Measurements from ENCODE around the gene KAT6B. TPM values are rescaled to one million over a fixed set of nuclear protein-coding genes. Genes with fewer than 3 reads are reported as not detected.
"Not testable (repeated sequence)": the region's sequence is repeated elsewhere in the genome, so short reads cannot be mapped to it uniquely, and the experiment has no call there.

Gene KAT6B
- total and polyA plus RNA-seq, 2 donors (not counting 1 experiment from before 2014, with no cell fraction given): 3.9 to 37.8 TPM

- Histone ChIP-seq H3K27ac (ENCODE audit: insufficient read depth, low read length) (no peak overlapping the region), H3K27me3 (ENCODE audit: control insufficient read depth, insufficient read depth, low read length) (no peaks in the 10 kb centered on the region), H3K4me3 (replicated peaks in 1 of 4; ENCODE audit: control extremely low read depth in 1 of 4, insufficient read depth in 1 of 4, low read depth in 3 of 4, low read length in 4 of 4) (no peak overlapping the region), H4K20me1 (ENCODE audit: control insufficient read depth, extremely low read depth, insufficient read depth, low read length) (no peaks in the 10 kb centered on the region), H3K9me3 (ENCODE audit: control insufficient read depth, insufficient read depth, low read depth, low read length) (no peaks in the 10 kb centered on the region), H3K36me3 (ENCODE audit: control insufficient read depth, insufficient read depth, low read length) (no peaks in the 10 kb centered on the region), H3K4me1 (ENCODE audit: control insufficient read depth, extremely low read depth, insufficient read depth, low read length) (no peaks in the 10 kb centered on the region), H2AFZ (ENCODE audit: low read length) (no peak overlapping the region), H3K9ac (ENCODE audit: insufficient read depth, low read length) (no peak overlapping the region), H3K79me2 (ENCODE audit: control insufficient read depth, insufficient read depth, low read length) (no peaks in the 10 kb centered on the region), H3K4me2 (ENCODE audit: extremely low read depth, insufficient read depth, low read length) (no peak overlapping the region)
- no peak for DNase-seq (ENCODE audit: low read depth in 2 of 2)
- TF ChIP-seq EZH2 (IDR thresholded peaks at IDR 0.05; ENCODE audit: low read length, missing control alignments) (no peak), CTCF (conservative IDR thresholded peaks at IDR 0.05 in 1 of 2, IDR thresholded peaks at IDR 0.05 in 1 of 2; ENCODE audit: low read depth in 1 of 2, low read length in 2 of 2) (no peak)
Observed at GRCh38 chr10:75049316-75050148, 223.1 kb downstream of the KAT6B start.

GRCh38 chr10:75050149-75050919, 223.9 kb downstream of the KAT6B start:
- Histone ChIP-seq H3K79me2 (ENCODE audit: control insufficient read depth, insufficient read depth, low read length) (no peaks in the 10 kb centered on the region), H3K9ac (ENCODE audit: insufficient read depth, low read length) (no peak overlapping the region), H3K36me3 (ENCODE audit: control insufficient read depth, insufficient read depth, low read length) (no peaks in the 10 kb centered on the region), H3K4me1 (ENCODE audit: control insufficient read depth, extremely low read depth, insufficient read depth, low read length) (no peaks in the 10 kb centered on the region), H3K27ac (ENCODE audit: insufficient read depth, low read length) (no peak overlapping the region), H3K9me3 (ENCODE audit: control insufficient read depth, insufficient read depth, low read depth, low read length) (no peaks in the 10 kb centered on the region), H3K4me2 (ENCODE audit: extremely low read depth, insufficient read depth, low read length) (no peak overlapping the region), H4K20me1 (ENCODE audit: control insufficient read depth, extremely low read depth, insufficient read depth, low read length) (no peaks in the 10 kb centered on the region), H2AFZ (ENCODE audit: low read length) (no peak overlapping the region), H3K27me3 (ENCODE audit: control insufficient read depth, insufficient read depth, low read length) (no peaks in the 10 kb centered on the region), H3K4me3 (replicated peaks in 1 of 4; ENCODE audit: control extremely low read depth in 1 of 4, insufficient read depth in 1 of 4, low read depth in 3 of 4, low read length in 4 of 4) (no peak overlapping the region)
- DNase-seq (ENCODE audit: low read depth in 2 of 2): no peak
- TF ChIP-seq CTCF (conservative IDR thresholded peaks at IDR 0.05 in 1 of 2, IDR thresholded peaks at IDR 0.05 in 1 of 2; ENCODE audit: low read depth in 1 of 2, low read length in 2 of 2) (no peak), EZH2 (IDR thresholded peaks at IDR 0.05; ENCODE audit: low read length, missing control alignments) (no peak)

GRCh38 chr10:75051308-75051707, 224.9 kb downstream of the KAT6B start:
- TF ChIP-seq CTCF (conservative IDR thresholded peaks at IDR 0.05 in 1 of 2, IDR thresholded peaks at IDR 0.05 in 1 of 2; ENCODE audit: low read depth in 1 of 2, low read length in 2 of 2): no peak
- TF ChIP-seq EZH2 (IDR thresholded peaks at IDR 0.05; ENCODE audit: low read length, missing control alignments): no peak
- Histone ChIP-seq H3K9me3 (ENCODE audit: control insufficient read depth, insufficient read depth, low read depth, low read length) (no peaks in the 10 kb centered on the region), H3K9ac (ENCODE audit: insufficient read depth, low read length) (no peak overlapping the region), H3K79me2 (ENCODE audit: control insufficient read depth, insufficient read depth, low read length) (no peaks in the 10 kb centered on the region), H2AFZ (ENCODE audit: low read length) (no peak overlapping the region), H3K27ac (ENCODE audit: insufficient read depth, low read length) (no peak overlapping the region), H4K20me1 (ENCODE audit: control insufficient read depth, extremely low read depth, insufficient read depth, low read length) (no peaks in the 10 kb centered on the region), H3K4me2 (ENCODE audit: extremely low read depth, insufficient read depth, low read length) (no peak overlapping the region), H3K27me3 (ENCODE audit: control insufficient read depth, insufficient read depth, low read length) (no peaks in the 10 kb centered on the region), H3K4me3 (replicated peaks in 1 of 4; ENCODE audit: control extremely low read depth in 1 of 4, insufficient read depth in 1 of 4, low read depth in 3 of 4, low read length in 4 of 4) (no peak overlapping the region), H3K4me1 (ENCODE audit: control insufficient read depth, extremely low read depth, insufficient read depth, low read length) (no peaks in the 10 kb centered on the region), H3K36me3 (ENCODE audit: control insufficient read depth, insufficient read depth, low read length) (no peaks in the 10 kb centered on the region)
- no peak for DNase-seq (ENCODE audit: low read depth in 2 of 2)

- H3K9ac ChIP-seq (ENCODE audit: insufficient read depth, low read length); H2AFZ ChIP-seq (ENCODE audit: low read length); H3K4me3 ChIP-seq (replicated peaks in 1 of 4; ENCODE audit: control extremely low read depth in 1 of 4, insufficient read depth in 1 of 4, low read depth in 3 of 4, low read length in 4 of 4); H3K4me2 ChIP-seq (ENCODE audit: extremely low read depth, insufficient read depth, low read length); H3K27me3 ChIP-seq (ENCODE audit: control insufficient read depth, insufficient read depth, low read length); H3K36me3 ChIP-seq (ENCODE audit: control insufficient read depth, insufficient read depth, low read length); H3K9me3 ChIP-seq (ENCODE audit: control insufficient read depth, insufficient read depth, low read depth, low read length); H4K20me1 ChIP-seq (ENCODE audit: control insufficient read depth, extremely low read depth, insufficient read depth, low read length); H3K79me2 ChIP-seq (ENCODE audit: control insufficient read depth, insufficient read depth, low read length); H3K4me1 ChIP-seq (ENCODE audit: control insufficient read depth, extremely low read depth, insufficient read depth, low read length); H3K27ac ChIP-seq (ENCODE audit: insufficient read depth, low read length); DNase-seq (ENCODE audit: low read depth in 2 of 2): not testable (repeated sequence)
Observed at GRCh38 chr10:75055896-75056406, 229.6 kb downstream of the KAT6B start.

Measured in fibroblast of lung (primary cell).